Measurements from ENCODE around the gene CCN2.

The CCN2 gene

DNA sequence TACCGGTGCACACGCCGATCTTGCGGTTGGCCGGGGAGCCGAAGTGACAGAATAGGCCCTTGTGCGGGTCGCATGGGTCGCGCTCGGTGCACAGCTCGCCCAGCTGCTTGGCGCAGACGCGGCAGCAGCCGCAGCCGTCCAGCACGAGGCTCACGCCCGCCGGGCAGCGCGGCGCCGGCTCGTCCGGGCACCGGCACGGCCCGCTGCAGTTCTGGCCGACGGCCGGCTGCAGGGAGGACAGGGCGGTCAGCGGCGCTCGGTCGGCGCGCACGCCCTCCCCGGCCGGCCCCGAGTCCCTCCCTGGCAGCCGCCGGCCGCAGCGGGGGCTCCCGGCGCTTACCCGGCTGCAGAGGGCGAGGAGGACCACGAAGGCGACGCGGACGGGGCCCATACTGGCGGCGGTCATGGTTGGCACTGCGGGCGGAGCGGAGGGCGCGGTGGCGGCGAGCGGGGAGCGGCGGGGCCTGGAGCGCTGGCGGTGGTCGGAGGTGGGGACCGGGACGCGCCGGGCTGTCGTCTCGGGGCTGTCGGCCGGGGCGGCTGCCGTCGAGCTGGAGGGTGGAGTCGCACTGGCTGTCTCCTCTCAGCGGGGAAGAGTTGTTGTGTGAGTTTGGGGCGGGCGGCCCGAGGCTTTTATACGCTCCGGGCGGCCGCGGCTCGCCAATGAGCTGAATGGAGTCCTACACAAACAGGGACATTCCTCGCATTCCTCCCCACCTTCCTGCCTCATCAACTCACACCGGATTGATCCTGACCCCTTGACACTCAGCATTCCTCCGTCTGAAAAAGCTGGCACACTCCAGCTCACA lies at the start of gene CCN2:
Gene CCN2 (minus strand): TSS at position 606 of the 809 bp plus-strand sequence. CDS start 200 bp downstream, at position 406.
- peak; percentile 62 for DNase-seq (ENCODE audit: low spot score)

- DNase-seq (ENCODE audit: low spot score), result no peak
These were observed 49.1 kb upstream of the CCN2 start for GRCh38 chr6:132000296-132000695.

DNA sequence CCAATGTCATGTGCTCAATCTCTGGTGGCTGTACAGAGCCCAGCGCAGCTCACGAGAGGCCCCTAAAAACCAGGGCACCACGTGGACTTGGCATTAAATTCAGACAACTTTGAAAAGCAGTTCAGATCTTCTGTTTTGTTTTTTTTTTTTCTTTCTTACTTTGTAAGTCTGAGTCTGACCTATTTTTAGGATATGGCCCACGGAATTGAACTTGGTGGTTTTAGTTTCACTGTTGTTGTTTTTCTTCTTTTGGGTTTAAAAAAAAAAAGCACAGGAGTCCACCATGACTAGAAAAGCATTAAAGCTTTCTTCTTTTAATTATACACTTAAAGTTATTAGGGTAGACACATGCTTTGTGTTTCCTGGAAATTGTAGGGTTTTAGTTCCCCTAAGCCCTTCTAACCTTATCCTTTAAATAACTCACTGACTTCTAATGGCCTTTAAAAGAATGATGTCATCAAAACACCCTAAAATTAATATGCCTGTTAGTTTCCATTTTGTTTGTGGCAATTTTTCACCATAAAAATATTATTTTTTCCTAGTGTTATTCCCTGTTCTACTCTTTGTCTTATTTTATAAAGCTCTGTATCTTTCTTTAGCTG lies 48.5 kb upstream of the CCN2 start:
- no peak for DNase-seq (ENCODE audit: low spot score)

DNA sequence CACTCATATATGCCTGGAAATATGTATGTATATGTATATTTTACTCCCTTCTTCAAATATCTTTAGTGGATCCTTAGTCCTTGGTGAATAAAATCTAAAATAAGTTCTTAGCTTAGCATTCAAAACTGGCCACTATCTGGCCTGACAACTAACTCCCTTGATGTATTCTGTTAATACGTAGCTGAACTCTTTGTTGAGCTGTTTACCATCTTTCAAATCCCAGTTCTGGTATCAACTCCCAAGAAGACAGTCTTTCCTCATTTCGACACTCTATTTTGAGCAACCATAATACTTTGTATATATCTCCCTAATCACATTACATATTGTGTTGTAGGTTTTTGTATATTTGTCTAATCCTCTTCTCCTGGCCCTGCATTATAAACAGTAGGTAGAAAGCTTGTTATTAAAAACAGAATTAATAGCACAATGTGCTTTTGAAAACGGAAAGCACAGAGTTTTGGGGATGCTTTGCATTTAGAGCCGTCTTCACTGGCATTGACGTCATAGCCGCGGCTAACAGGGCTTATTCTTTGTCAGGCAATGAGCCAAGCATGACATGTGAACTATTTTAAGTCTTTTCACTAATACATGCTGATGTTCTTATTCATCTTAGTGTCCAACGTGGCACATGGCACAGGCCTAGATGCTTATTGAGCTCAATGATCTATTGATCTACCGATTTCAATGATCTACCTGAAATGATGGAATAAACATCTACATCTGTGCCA lies 47.2 kb upstream of the CCN2 start:
- DNase-seq (ENCODE audit: low spot score), result no peak

DNA sequence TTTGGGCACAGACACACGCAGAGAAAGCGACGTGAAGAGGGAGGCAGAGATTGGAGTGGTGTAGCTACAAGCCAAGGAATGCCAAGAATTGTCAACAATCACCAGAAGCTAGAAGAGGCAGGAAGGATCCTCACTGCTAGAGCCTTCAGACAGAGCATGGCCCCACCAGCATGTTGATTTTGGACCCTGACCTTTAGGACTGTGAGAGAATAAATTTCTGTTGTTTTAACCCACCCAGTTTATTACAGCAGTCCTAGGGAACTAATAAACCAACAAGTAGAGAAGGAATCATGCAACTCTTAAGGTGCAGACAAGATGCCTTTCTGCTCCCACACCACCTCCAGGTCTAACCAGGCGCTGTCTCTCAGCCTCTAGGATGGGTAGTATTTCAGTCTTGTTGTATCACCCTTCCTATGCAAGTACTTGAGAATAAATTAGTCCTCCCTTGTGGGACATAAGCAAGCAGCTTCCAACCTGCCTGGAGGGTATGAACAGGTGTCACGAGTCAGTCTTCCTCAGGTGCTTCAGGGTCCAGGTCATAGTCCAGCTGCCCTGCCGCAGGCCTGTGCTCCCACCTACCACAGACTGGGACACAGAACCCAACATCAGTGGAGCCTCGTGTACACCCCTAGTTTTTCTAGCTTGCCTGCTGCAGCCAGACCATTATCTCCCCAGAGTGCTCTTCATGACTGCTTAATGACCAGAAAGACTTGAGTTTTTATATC lies 46.4 kb upstream of the CCN2 start:
- no peak for DNase-seq (ENCODE audit: low spot score)

DNA sequence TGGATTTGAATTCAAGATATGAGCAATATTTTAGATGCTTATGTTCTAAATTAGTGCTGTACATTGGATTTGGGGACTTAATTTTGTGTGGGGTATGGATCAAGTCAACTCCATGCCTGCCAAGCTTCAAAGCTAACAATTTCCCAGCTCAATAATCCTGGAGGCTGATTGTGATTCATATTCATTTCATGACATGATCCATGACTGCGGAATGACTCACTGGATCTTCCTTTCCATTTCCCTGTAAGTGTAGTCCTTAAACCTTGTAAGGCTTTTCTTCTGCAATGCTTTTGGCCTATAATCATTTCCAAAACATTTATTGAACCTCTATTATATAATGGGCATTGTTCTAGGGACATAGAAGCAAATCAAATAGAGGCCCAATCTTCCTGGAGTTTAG lies 44.7 kb upstream of the CCN2 start:
- no peak for DNase-seq (ENCODE audit: low spot score)

GRCh38 chr6:131992557-131992956 lies 41.4 kb upstream of the CCN2 start:
- DNase-seq (ENCODE audit: low spot score), result no peak

DNA sequence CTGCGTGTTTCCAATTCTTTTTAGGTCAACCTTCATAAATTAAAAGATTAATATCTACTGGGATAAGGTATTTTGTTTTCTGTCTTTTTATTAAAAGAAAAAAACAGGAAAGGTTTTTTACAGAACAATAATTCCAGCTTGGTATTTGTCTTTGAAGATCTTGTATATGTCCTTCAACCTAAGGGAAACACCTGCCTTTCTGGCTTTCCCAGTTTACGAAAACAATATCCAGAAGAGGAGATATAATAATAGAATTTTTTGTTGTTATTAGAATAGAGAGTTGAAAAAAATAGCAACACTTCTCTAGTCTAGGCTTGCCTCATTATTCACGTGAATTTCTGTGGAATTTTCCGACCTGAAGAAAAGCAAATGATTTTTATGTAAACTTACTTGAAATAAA lies 37.9 kb upstream of the CCN2 start:
- DNase-seq (ENCODE audit: low spot score), result no peak

GRCh38 chr6:131982740-131983259 lies 31.6 kb upstream of the CCN2 start:
- DNase-seq (ENCODE audit: low spot score), result no peak

- no peak for DNase-seq (ENCODE audit: low spot score)
These were observed 30.4 kb upstream of the CCN2 start for GRCh38 chr6:131981624-131981978.

GRCh38 chr6:131980791-131981623 lies 29.8 kb upstream of the CCN2 start:
- DNase-seq (ENCODE audit: low spot score), result no peak

DNA sequence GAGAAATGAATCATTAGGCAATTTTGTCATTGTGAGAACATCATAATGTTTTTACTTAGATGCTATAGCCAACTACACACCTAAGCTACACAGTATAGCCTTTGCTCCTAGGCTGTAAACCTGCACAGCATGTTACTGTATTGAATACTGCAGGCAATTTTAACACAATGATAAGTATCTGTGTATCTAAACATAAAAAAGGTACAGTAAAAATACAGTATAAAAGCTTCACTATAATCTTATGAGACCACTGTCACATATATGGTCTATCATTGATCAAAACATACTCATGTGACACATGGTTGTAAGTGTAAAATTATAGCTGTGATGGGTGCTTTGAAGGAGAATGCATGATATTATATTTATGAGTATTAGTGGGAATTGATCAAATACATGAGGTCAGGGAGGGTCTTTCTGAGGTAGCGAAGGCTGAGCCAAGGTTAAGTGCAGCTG lies 29.2 kb upstream of the CCN2 start:
- no peak for DNase-seq (ENCODE audit: low spot score)

GRCh38 chr6:131979515-131980337 lies 28.6 kb upstream of the CCN2 start:
- no peak for DNase-seq (ENCODE audit: low spot score)

- DNase-seq (ENCODE audit: low spot score), result no peak
These were observed 27.4 kb upstream of the CCN2 start for GRCh38 chr6:131978522-131978921.

DNA sequence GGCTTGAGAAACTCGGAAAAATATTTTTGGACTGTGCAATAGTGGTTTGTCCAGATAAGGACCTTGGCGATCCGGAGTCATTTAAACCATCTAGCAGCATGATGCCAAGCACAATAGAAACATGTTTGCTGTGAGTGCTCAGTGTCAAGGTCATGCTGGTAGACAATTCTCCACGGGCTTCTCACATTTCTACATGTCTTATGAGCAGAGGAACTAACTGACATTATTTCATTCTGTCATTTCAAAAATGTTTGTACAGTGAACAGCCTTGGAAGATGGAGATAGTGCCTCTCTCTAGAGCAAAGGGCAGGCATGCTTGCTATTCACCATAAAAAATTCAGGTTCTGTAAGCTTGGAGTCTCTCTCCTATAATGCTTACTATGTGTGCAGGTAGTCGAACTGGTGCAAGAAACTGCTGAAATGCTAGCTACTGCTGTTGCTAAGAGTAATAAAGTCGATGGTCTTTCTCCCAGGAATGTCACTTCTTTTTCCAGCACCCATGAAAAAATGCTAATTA lies 25.4 kb upstream of the CCN2 start:
- DNase-seq (ENCODE audit: low spot score), result no peak

- DNase-seq (ENCODE audit: low spot score), result no peak
These were observed 21.6 kb upstream of the CCN2 start for GRCh38 chr6:131972741-131973140.

DNA sequence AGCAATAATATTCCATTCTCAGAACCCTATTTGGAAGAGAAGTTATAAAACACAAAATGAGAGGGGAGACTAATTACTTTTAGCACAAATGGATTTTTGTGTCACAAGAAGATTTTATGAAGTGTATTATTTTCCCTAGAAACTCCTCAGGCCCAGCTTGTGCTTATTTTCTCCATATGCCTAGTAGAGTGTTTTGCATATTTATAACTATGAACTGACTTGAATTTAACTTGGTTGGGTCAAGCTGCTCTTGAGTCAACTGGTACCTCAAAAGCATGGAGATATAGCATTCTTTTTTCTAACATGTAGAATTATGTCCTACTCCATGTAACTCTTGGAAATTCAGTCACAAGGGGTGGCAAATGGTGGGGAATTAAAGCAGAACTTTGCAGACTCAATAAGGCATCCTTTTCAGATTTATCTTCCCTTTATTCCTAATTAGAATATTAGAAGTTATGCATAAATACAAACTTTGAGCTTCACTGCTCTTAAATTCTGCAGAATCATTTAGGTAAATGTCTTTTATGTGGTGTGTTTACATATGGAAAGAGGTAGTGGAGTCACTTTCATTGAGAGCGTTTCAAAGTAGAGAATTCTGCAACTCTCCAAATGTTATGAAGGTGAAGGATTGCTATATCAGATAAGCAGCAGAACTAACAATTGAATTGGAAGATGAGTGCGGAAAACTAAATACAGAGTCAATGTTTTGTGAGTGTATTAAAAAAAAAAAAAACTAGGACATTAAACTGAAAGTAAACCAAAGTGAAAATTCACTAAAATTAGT lies 19.1 kb upstream of the CCN2 start:
- no peak for DNase-seq (ENCODE audit: low spot score)

DNA sequence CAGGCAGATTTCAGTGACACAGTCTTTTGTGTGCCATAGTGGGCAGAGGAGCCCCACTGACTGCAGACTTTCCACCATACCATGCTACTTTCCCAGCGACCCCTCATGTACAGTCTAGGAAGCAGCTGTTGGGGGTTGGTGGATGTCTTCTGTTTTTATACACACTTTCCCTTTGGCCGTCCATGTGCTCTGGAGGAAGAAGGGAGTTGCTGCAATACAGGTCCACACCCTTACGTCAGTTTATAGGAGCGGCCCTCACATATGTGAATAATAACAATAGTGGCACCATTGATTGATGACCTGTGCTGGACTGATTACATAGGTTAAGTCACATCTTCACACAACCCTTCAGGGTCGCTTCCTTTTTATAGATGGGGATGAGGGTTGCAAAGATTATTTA lies 17.5 kb upstream of the CCN2 start:
- no peak for DNase-seq (ENCODE audit: low spot score)

GRCh38 chr6:131967948-131968347 lies 16.8 kb upstream of the CCN2 start:
- DNase-seq (ENCODE audit: low spot score), result no peak

Measured in Ammon's horn (tissue), 1 donor.